Naive thymus-derived CD4-positive, alpha-beta T cell (primary cell): Measurements from ENCODE around the gene SEMA3C. TPM values are rescaled to one million over a fixed set of nuclear protein-coding genes. Genes with fewer than 3 reads are reported as not detected.

ENCODE experiments used
- ATAC-seq: fragments of 150-1000 bp; cut with Tn5 transposase; 2 replicates; pipeline ENCODE4 v1.10.0; 2021; ENCODE audit warnings: mild to moderate bottlenecking, moderate library complexity
- CTCF ChIA-PET: fragments of 350-600 bp; sonication (Branson Sonifier 250); formaldehyde crosslinking; loops from one replicate; lab custom pipeline; 2021; ENCODE audit warnings: antibody characterized with exemption; lab: Charles Lee
- POLR2A ChIA-PET: fragments of 350-600 bp; sonication (Branson Sonifier 250); formaldehyde crosslinking; loops from one replicate; lab custom pipeline; 2021; ENCODE audit warnings: antibody characterized with exemption, inconsistent platforms; lab: Charles Lee
- DNase-seq, 9 donors: peaks; one replicate each; pipeline versions ENCODE4 v3.0.0 to v3.0.0-alpha.2; 2020 to 2022; ENCODE audit warnings: mixed read lengths in 1 of 9
- H3K27ac ChIP-seq: one replicate; pipeline ENCODE4 v1.7.0; 2013; ENCODE audit warnings: mild to moderate bottlenecking, low read depth, low read length, moderate library complexity
- H3K27me3 ChIP-seq, 2 donors: one replicate each; pipeline ENCODE4 v1.7.0; 2013; ENCODE audit warnings: low read length in 2 of 2, mild to moderate bottlenecking in 2 of 2, moderate library complexity in 2 of 2; ENCODE audit not compliant: control insufficient read depth in 2 of 2, insufficient read depth in 2 of 2
- H3K36me3 ChIP-seq, 3 experiments: 1 replicate in 2 of 3; 2 replicates in 1 of 3; pipeline ENCODE4 v1.7.0; 2013; ENCODE audit warnings: low read length in 3 of 3, mild to moderate bottlenecking in 3 of 3, moderate library complexity in 1 of 3; ENCODE audit not compliant: insufficient read depth in 3 of 3, control insufficient read depth in 2 of 3
- H3K4me1 ChIP-seq, 2 donors: one replicate each; pipeline ENCODE4 v1.7.0; 2013; ENCODE audit warnings: low read length in 2 of 2, mild to moderate bottlenecking in 2 of 2, moderate library complexity in 1 of 2; ENCODE audit not compliant: control insufficient read depth in 2 of 2, insufficient read depth in 2 of 2
- H3K4me3 ChIP-seq: 2 replicates; pipeline ENCODE4 v1.7.0; 2013; ENCODE audit warnings: mild to moderate bottlenecking, low read length
- H3K9me3 ChIP-seq, 3 experiments: 1 replicate in 2 of 3; 2 replicates in 1 of 3; pipeline ENCODE4 v1.7.0; 2013; ENCODE audit warnings: low read length in 3 of 3; ENCODE audit not compliant: control insufficient read depth in 2 of 3
- H3K27ac Mint-ChIP-seq, 9 donors: one replicate each; pipeline ENCODE4 v1.8.0; 2020 to 2022; ENCODE audit warnings: mixed read lengths in 9 of 9, mild to moderate bottlenecking in 8 of 9, moderate library complexity in 5 of 9, inconsistent platforms in 2 of 9
- H3K27me3 Mint-ChIP-seq, 5 donors: one replicate each; pipeline ENCODE4 v1.8.0; 2021 to 2022; ENCODE audit warnings: mixed read lengths in 5 of 5, mild to moderate bottlenecking in 1 of 5
- H3K36me3 Mint-ChIP-seq, 5 donors: one replicate each; pipeline ENCODE4 v1.8.0; 2020 to 2022; ENCODE audit warnings: mixed read lengths in 5 of 5, mild to moderate bottlenecking in 3 of 5, inconsistent platforms in 1 of 5
- H3K4me1 Mint-ChIP-seq, 7 donors: one replicate each; pipeline ENCODE4 v1.8.0; 2020 to 2022; ENCODE audit warnings: mixed read lengths in 7 of 7, mild to moderate bottlenecking in 3 of 7, inconsistent platforms in 1 of 7
- H3K4me3 Mint-ChIP-seq, 10 donors: one replicate each; pipeline ENCODE4 v1.8.0; 2020 to 2022; ENCODE audit warnings: mild to moderate bottlenecking in 10 of 10, mixed read lengths in 10 of 10, moderate library complexity in 6 of 10, inconsistent platforms in 2 of 10
- H3K9me3 Mint-ChIP-seq, 11 donors: one replicate each; pipeline ENCODE4 v1.8.0; 2020 to 2022; ENCODE audit warnings: mixed read lengths in 11 of 11, mild to moderate bottlenecking in 4 of 11, inconsistent platforms in 1 of 11, moderate library complexity in 1 of 11
- intact Hi-C, 2 donors: fragments of 100-400 bp; cut with micrococcal nuclease; formaldehyde crosslinking; loops; one replicate each; pipeline ENCODE4 v1.15.1; 2023
- polyA plus RNA-seq, 2 donors: library from polyadenylated mRNA; unstranded; fragments of 300-500 nt; fragmentation: Illumina TruSeq; gene quantifications; one replicate each; pipeline ENCODE4 v1.2.3, GENCODE V29; 2021
- total RNA-seq, 6 experiments: library from RNA in 5 of 6; stranded (reverse) in 5 of 6; gene quantifications; 1 replicate in 5 of 6; 2 replicates in 1 of 6; pipeline ENCODE4 v1.2.3 and lab custom pipeline; 2021 to 2026

The SEMA3C gene
- total and polyA plus RNA-seq, 7 experiments from 2014 or later: 0.35 to 9.4 (median 0.85) TPM; not detected in 3

DNA sequence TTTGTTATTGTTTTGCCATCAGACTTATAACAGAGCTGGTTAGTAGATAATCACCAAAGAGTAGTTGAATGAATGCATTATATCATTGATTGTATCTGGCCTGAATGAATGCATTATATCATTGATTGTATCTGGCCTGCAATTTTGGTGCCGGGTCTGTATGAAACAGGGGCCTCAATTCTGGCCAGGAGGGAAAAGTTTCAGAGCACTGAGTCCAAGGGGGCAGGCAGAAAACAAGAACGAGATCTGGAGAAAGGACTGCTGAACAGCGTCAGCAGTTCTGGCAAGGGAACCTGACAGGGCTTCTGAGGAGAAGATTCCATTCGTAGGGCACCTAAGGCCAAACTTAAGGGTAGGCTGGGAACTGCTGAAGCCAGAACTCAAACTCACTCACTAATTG, 128.0 kb downstream of the SEMA3C start:
- DNase-seq: no peak
- Histone ChIP-seq H3K36me3 (no peaks in the 10 kb centered on the region), H3K4me3 (no peak overlapping the region), H3K4me1 (no peaks in the 10 kb centered on the region), H3K27ac (no peak overlapping the region), H3K9me3 (no peaks in the 10 kb centered on the region), H3K27me3 (no peaks in the 10 kb centered on the region)
- no peak overlapping the region for H3K27ac Mint-ChIP-seq
- no peak overlapping the region for H3K4me3 Mint-ChIP-seq
- POLR2A ChIA-PET: no interaction called here
- no peaks in the 10 kb centered on the region for H3K27me3 Mint-ChIP-seq
- CTCF ChIA-PET: no interaction called here
- intact Hi-C loops: no loop called here
- no peaks in the 10 kb centered on the region for H3K36me3 Mint-ChIP-seq
- peaks cover 0 to 10% (median 0%) of the 10 kb centered on the region in 11 donors for H3K9me3 Mint-ChIP-seq
- H3K4me1 Mint-ChIP-seq: no peaks in the 10 kb centered on the region
- ATAC-seq: no peak

GRCh38 chr7:80787721-80788120, 131.1 kb downstream of the SEMA3C start:
- Histone ChIP-seq H3K27ac (no peak overlapping the region), H3K27me3 (no peaks in the 10 kb centered on the region), H3K9me3 (no peaks in the 10 kb centered on the region), H3K4me1 (no peaks in the 10 kb centered on the region), H3K36me3 (no peaks in the 10 kb centered on the region), H3K4me3 (no peak overlapping the region)
- ATAC-seq (no peak), DNase-seq (no peak)
- H3K4me1 Mint-ChIP-seq: no peaks in the 10 kb centered on the region
- H3K9me3 Mint-ChIP-seq: peaks cover 0 to 10% (median 0%) of the 10 kb centered on the region in 11 donors
- no peak overlapping the region for H3K4me3 Mint-ChIP-seq
- H3K27me3 Mint-ChIP-seq: no peaks in the 10 kb centered on the region
- no peaks in the 10 kb centered on the region for H3K36me3 Mint-ChIP-seq
- POLR2A ChIA-PET: no interaction called here
- H3K27ac Mint-ChIP-seq: no peak overlapping the region
- intact Hi-C loops: no loop called here
- CTCF ChIA-PET: no interaction called here

GRCh38 chr7:80785961-80786536, 132.8 kb downstream of the SEMA3C start:
- H3K4me1 ChIP-seq: no peaks in the 10 kb centered on the region
- no peaks in the 10 kb centered on the region for H3K36me3 Mint-ChIP-seq
- ChIA-PET POLR2A (no interaction called here), CTCF (no interaction called here)
- intact Hi-C loops: no loop called here
- H3K9me3 Mint-ChIP-seq: peaks cover 0 to 10% (median 0%) of the 10 kb centered on the region in 11 donors
- no peaks in the 10 kb centered on the region for H3K9me3 ChIP-seq
- ATAC-seq (no peak), DNase-seq (no peak)
- H3K27me3 ChIP-seq: no peaks in the 10 kb centered on the region
- no peak overlapping the region for H3K4me3 Mint-ChIP-seq
- no peak overlapping the region for H3K4me3 ChIP-seq
- H3K27me3 Mint-ChIP-seq: no peaks in the 10 kb centered on the region
- H3K27ac ChIP-seq: no peak overlapping the region
- no peaks in the 10 kb centered on the region for H3K36me3 ChIP-seq
- H3K4me1 Mint-ChIP-seq: no peaks in the 10 kb centered on the region
- no peak overlapping the region for H3K27ac Mint-ChIP-seq

DNA sequence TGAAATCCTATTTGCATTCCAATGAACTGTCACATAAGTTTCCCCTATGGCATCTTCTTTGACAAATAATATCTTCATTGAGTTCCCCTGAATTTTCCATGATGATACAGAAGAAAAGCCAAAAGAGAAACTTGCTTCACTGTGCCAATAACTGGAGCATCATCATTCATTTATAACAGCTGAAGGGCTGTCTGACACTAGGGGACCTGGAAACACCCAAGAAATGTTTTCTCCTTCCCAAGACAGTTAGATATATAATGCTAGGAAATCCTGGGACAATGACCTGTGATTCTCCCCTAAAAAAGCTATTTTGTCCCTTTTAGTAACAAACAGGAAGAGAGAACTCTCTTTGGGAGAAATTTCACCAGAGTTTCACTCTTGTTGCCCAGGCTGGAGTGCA, 133.6 kb downstream of the SEMA3C start:
- no peaks in the 10 kb centered on the region for H3K27me3 ChIP-seq
- Mint-ChIP-seq H3K27ac (no peak overlapping the region), H3K36me3 (no peaks in the 10 kb centered on the region), H3K27me3 (no peaks in the 10 kb centered on the region), H3K4me1 (no peaks in the 10 kb centered on the region), H3K9me3 (peaks cover 0 to 10% (median 0%) of the 10 kb centered on the region in 11 donors), H3K4me3 (no peak overlapping the region)
- H3K4me3 ChIP-seq: no peak overlapping the region
- CTCF ChIA-PET: no interaction called here
- DNase-seq: no peak
- ATAC-seq: no peak
- H3K4me1 ChIP-seq: no peaks in the 10 kb centered on the region
- no peaks in the 10 kb centered on the region for H3K36me3 ChIP-seq
- H3K9me3 ChIP-seq: no peaks in the 10 kb centered on the region
- POLR2A ChIA-PET: no interaction called here
- intact Hi-C loops: no loop called here
- no peak overlapping the region for H3K27ac ChIP-seq

DNA sequence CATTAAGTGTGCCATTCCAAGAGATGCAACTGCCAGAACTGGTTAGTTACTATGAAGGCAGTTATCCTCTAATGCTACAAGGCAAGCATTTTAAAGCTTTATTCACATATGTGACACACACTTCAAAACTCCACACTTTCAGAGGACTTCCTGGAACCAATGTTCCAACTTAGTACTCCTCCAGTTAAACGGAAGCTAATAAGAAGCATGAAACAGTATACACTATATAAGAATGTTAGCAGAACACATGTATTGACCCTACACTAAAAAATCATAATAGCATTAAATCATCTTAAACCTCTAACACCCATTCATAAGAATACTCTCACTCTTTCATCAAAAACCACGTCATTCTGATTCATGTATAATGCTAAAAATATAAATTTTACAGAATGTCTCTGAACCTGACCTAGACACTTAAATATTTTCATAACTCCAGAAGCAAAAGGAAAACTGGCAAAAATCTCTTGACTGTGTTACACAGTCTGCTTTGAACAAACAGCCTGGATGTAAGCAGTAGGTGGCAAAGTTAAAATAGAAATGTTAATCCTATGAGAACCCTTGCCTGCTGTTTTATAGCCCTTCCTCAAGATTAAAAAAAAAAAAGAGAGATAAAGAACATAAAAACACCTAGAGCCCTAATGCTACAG, 135.0 kb downstream of the SEMA3C start:
- ChIA-PET CTCF (no interaction called here), POLR2A (no interaction called here)
- no peaks in the 10 kb centered on the region for H3K4me1 Mint-ChIP-seq
- H3K4me3 Mint-ChIP-seq: no peak overlapping the region
- Histone ChIP-seq H3K27ac (no peak overlapping the region), H3K9me3 (no peaks in the 10 kb centered on the region), H3K36me3 (no peaks in the 10 kb centered on the region), H3K4me1 (no peaks in the 10 kb centered on the region), H3K4me3 (no peak overlapping the region), H3K27me3 (no peaks in the 10 kb centered on the region)
- intact Hi-C loops: no loop called here
- no peak overlapping the region for H3K27ac Mint-ChIP-seq
- ATAC-seq (no peak), DNase-seq (no peak)
- no peaks in the 10 kb centered on the region for H3K27me3 Mint-ChIP-seq
- peaks cover 0 to 10% (median 0%) of the 10 kb centered on the region in 11 donors for H3K9me3 Mint-ChIP-seq
- H3K36me3 Mint-ChIP-seq: no peaks in the 10 kb centered on the region

- no peak overlapping the region for H3K27ac ChIP-seq
- H3K36me3 ChIP-seq: no peaks in the 10 kb centered on the region
- no peaks in the 10 kb centered on the region for H3K27me3 ChIP-seq
- no peak overlapping the region for H3K4me3 ChIP-seq
- peaks cover 0 to 10% (median 0%) of the 10 kb centered on the region in 11 donors for H3K9me3 Mint-ChIP-seq
- intact Hi-C loops: no loop called here
- H3K4me1 Mint-ChIP-seq: no peaks in the 10 kb centered on the region
- no peaks in the 10 kb centered on the region for H3K36me3 Mint-ChIP-seq
- no peaks in the 10 kb centered on the region for H3K9me3 ChIP-seq
- CTCF ChIA-PET: no interaction called here
- H3K4me1 ChIP-seq: no peaks in the 10 kb centered on the region
- ATAC-seq (no peak), DNase-seq (no peak)
- POLR2A ChIA-PET: no interaction called here
- H3K4me3 Mint-ChIP-seq: no peak overlapping the region
- H3K27ac Mint-ChIP-seq: no peak overlapping the region
- no peaks in the 10 kb centered on the region for H3K27me3 Mint-ChIP-seq
Observed at GRCh38 chr7:80783186-80783677, 135.6 kb downstream of the SEMA3C start.

DNA sequence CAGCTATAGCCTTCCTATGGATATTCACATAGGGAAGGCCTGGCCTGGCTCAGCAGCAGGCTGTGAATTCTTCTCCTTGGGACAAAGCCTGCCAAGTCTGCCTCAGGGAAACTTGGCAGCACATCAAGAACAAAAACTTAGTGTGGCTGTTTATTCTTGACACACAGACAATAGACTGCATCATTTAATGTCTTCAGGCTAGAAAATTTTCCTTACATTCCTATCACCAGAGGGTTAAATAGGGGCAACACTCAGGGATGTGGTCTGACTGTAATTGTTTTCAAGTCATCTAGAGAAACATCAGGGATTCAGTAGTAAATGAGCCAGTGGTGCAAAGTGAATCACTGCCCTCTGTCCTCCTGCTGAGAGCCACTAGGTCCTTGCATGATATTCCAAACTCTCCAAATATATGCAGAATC, 137.3 kb downstream of the SEMA3C start:
- H3K27me3 Mint-ChIP-seq: no peaks in the 10 kb centered on the region
- ChIA-PET POLR2A (no interaction called here), CTCF (no interaction called here)
- no peak overlapping the region for H3K4me3 Mint-ChIP-seq
- no peak overlapping the region for H3K27ac ChIP-seq
- peaks cover 0 to 5% (median 0%) of the 10 kb centered on the region in 11 donors for H3K9me3 Mint-ChIP-seq
- DNase-seq (no peak), ATAC-seq (no peak)
- H3K4me1 Mint-ChIP-seq: no peaks in the 10 kb centered on the region
- intact Hi-C loops: no loop called here
- no peaks in the 10 kb centered on the region for H3K9me3 ChIP-seq
- no peaks in the 10 kb centered on the region for H3K4me1 ChIP-seq
- H3K36me3 Mint-ChIP-seq: no peaks in the 10 kb centered on the region
- H3K27me3 ChIP-seq: no peaks in the 10 kb centered on the region
- no peak overlapping the region for H3K27ac Mint-ChIP-seq
- no peak overlapping the region for H3K4me3 ChIP-seq
- H3K36me3 ChIP-seq: no peaks in the 10 kb centered on the region
